Activated CD8-positive, alpha-beta memory T cell treated with anti-CD3 and anti-CD28 coated beads, Interleukin-2, amount 50 U/mL, for 1 hour (primary cell): ENCODE measurements around the gene POLR3GL.
A peak's percentile ranks its signal among the peaks of the same experiment; 100 is the strongest.
"Not testable (repeated sequence)": the region's sequence is repeated elsewhere in the genome, so short reads cannot be mapped to it uniquely, and the experiment has no call there.

Experiments
- DNase-seq: peaks from one replicate; pipeline ENCODE4 v3.0.0-alpha.2; 2020; ENCODE audit errors: extremely low read depth

POLR3GL gene

GRCh38 chr1:145964328-145965118, at the start of gene POLR3GL, which contains the start of gene ANKRD34A:
POLR3GL (plus strand) TSS chr1:145964690; CDS start chr1:145974866, 10,176 bp downstream.
ANKRD34A (minus strand) TSS chr1:145964575; CDS start chr1:145961759, 2,816 bp downstream.
- DNase-seq: peak; percentile 65

- no peak for DNase-seq
These were observed 47.7 kb upstream of the POLR3GL start for GRCh38 chr1:145916745-145917144.

GRCh38 chr1:145917595-145917994, 46.9 kb upstream of the POLR3GL start:
- no peak for DNase-seq

- peak; percentile 78 for DNase-seq
These were observed 46.1 kb upstream of the POLR3GL start, which contains the start of gene PEX11B for GRCh38 chr1:145918144-145918991. PEX11B (minus strand) TSS chr1:145918717; CDS start chr1:145918688, 29 bp downstream.

- DNase-seq: no peak
These were observed 45.2 kb upstream of the POLR3GL start for GRCh38 chr1:145918992-145919939.

GRCh38 chr1:145920297-145920696, 44.2 kb upstream of the POLR3GL start:
- DNase-seq: not testable (repeated sequence)

- no peak for DNase-seq
These were observed 42.2 kb upstream of the POLR3GL start for GRCh38 chr1:145922266-145922665.

GRCh38 chr1:145926686-145927062, 37.8 kb upstream of the POLR3GL start:
- no peak for DNase-seq

- DNase-seq: peak; percentile 91
These were observed 37.2 kb upstream of the POLR3GL start, which contains the start of gene RBM8A for GRCh38 chr1:145927063-145927886. RBM8A (minus strand) TSS chr1:145927484; CDS start chr1:145927426, 58 bp downstream.

- DNase-seq: no peak
These were observed 36.4 kb upstream of the POLR3GL start for GRCh38 chr1:145927916-145928643.

- not testable (repeated sequence) for DNase-seq
These were observed 31.9 kb upstream of the POLR3GL start for GRCh38 chr1:145932522-145933009.

GRCh38 chr1:145935708-145936107, 28.8 kb upstream of the POLR3GL start:
- no peak for DNase-seq

- no peak for DNase-seq
These were observed 28.2 kb upstream of the POLR3GL start for GRCh38 chr1:145936247-145936646.

- no peak for DNase-seq
These were observed 27.1 kb upstream of the POLR3GL start for GRCh38 chr1:145937436-145937835.

GRCh38 chr1:145942405-145942804, 22.1 kb upstream of the POLR3GL start:
- no peak for DNase-seq

GRCh38 chr1:145942871-145943270, 21.6 kb upstream of the POLR3GL start:
- no peak for DNase-seq

- no peak for DNase-seq
These were observed 20.0 kb upstream of the POLR3GL start for GRCh38 chr1:145944532-145944931.

GRCh38 chr1:145946477-145946986, 18.0 kb upstream of the POLR3GL start:
- DNase-seq: no peak

GRCh38 chr1:145947551-145947950, 16.9 kb upstream of the POLR3GL start:
- no peak for DNase-seq
